Neuronal stem cell (in vitro differentiated cells): ENCODE results near the gene POLR2J.
"Not testable (repeated sequence)": the region's sequence is repeated elsewhere in the genome, so short reads cannot be mapped to it uniquely, and the experiment has no call there.

ENCODE experiments used
- DNase-seq: peaks from one replicate; pipeline ENCODE4 v3.0.0-alpha.2; 2013; ENCODE audit warnings: low spot score
- H2AFZ ChIP-seq: one replicate; pipeline ENCODE4 v1.6.1; 2013; ENCODE audit warnings: mild to moderate bottlenecking, low read length, inconsistent platforms
- H2AK5ac ChIP-seq: 2 replicates; pipeline ENCODE4 v1.6.1; 2013; ENCODE audit warnings: low read depth, mild to moderate bottlenecking, inconsistent platforms, low read length, moderate library complexity, mixed read lengths
- H2BK120ac ChIP-seq: 2 replicates; pipeline ENCODE4 v1.6.1; 2013; ENCODE audit warnings: low read depth, mild to moderate bottlenecking, inconsistent platforms, low read length, moderate library complexity, mixed read lengths
- H2BK12ac ChIP-seq: one replicate; pipeline ENCODE4 v1.6.1; 2013; ENCODE audit warnings: low read length, inconsistent platforms
- H2BK15ac ChIP-seq: 2 replicates; pipeline ENCODE4 v1.6.1; 2013; ENCODE audit warnings: mild to moderate bottlenecking, low read length, inconsistent platforms, mixed read lengths
- H2BK5ac ChIP-seq: one replicate; pipeline ENCODE4 v1.6.1; 2013; ENCODE audit warnings: inconsistent platforms, mild to moderate bottlenecking, low read length, moderate library complexity
- H3K14ac ChIP-seq: one replicate; pipeline ENCODE4 v1.6.1; 2013; ENCODE audit warnings: low read length, inconsistent platforms
- H3K18ac ChIP-seq: 2 replicates; pipeline ENCODE4 v1.6.1; 2013; ENCODE audit warnings: low read length, inconsistent platforms
- H3K23ac ChIP-seq: 2 replicates; pipeline ENCODE4 v1.6.1; 2013; ENCODE audit warnings: low read depth, mild to moderate bottlenecking, mixed read lengths, low read length, inconsistent platforms; ENCODE audit not compliant: poor library complexity
- H3K27ac ChIP-seq: replicated peaks from 3 replicates; pipeline ENCODE4 v1.5.1; 2013; ENCODE audit warnings: low read length, inconsistent platforms
- H3K27me3 ChIP-seq, 3 experiments: 2 replicates each; pipeline ENCODE4 v1.6.1; 2013; ENCODE audit warnings: low read length in 3 of 3, mild to moderate bottlenecking in 2 of 3, inconsistent platforms in 1 of 3, low read depth in 1 of 3, mixed read lengths in 1 of 3, moderate library complexity in 1 of 3; ENCODE audit not compliant: control insufficient read depth in 3 of 3, insufficient read depth in 3 of 3
- H3K36me3 ChIP-seq, 2 donors: replicated peaks in 1 of 2; 2 replicates each; pipeline ENCODE4 v1.6.1; 2013; ENCODE audit warnings: low read length in 2 of 2; ENCODE audit not compliant: control insufficient read depth in 2 of 2, insufficient read depth in 2 of 2
- H3K4ac ChIP-seq: 2 replicates; pipeline ENCODE4 v1.6.1; 2013; ENCODE audit warnings: inconsistent platforms, mild to moderate bottlenecking, low read length, moderate library complexity
- H3K4me1 ChIP-seq, 2 donors: 1 replicate in 1 of 2; 2 replicates in 1 of 2; pipeline ENCODE4 v1.6.1; 2013; ENCODE audit warnings: low read length in 2 of 2, low read depth in 1 of 2; ENCODE audit not compliant: control insufficient read depth in 2 of 2, insufficient read depth in 1 of 2
- H3K4me2 ChIP-seq: one replicate; pipeline ENCODE4 v1.6.1; 2013; ENCODE audit warnings: mild to moderate bottlenecking, low read length, inconsistent platforms; ENCODE audit not compliant: insufficient read depth, poor library complexity, severe bottlenecking
- H3K4me3 ChIP-seq, 2 donors: 2 replicates each; pipeline ENCODE4 v1.5.1; 2013; ENCODE audit warnings: low read length in 2 of 2, mild to moderate bottlenecking in 2 of 2, inconsistent platforms in 1 of 2, moderate library complexity in 1 of 2
- H3K79me1 ChIP-seq: one replicate; pipeline ENCODE4 v1.6.1; 2013; ENCODE audit warnings: low read depth, mild to moderate bottlenecking, inconsistent platforms, low read length, moderate library complexity
- H3K9ac ChIP-seq: one replicate; pipeline ENCODE4 v1.6.1; 2013; ENCODE audit warnings: mild to moderate bottlenecking, low read depth, low read length, inconsistent platforms; ENCODE audit not compliant: poor library complexity
- H3K9me3 ChIP-seq, 2 donors: replicated peaks in 1 of 2; 2 replicates each; pipeline versions ENCODE3 to v1.6.1; 2013; ENCODE audit warnings: low read length in 2 of 2, mild to moderate bottlenecking in 2 of 2, inconsistent platforms in 1 of 2, low read depth in 1 of 2, mixed read lengths in 1 of 2, moderate library complexity in 1 of 2; ENCODE audit not compliant: control insufficient read depth in 2 of 2, insufficient read depth in 1 of 2
- H4K8ac ChIP-seq: one replicate; pipeline ENCODE4 v1.6.1; 2013; ENCODE audit warnings: low read depth, mild to moderate bottlenecking, inconsistent platforms, low read length, moderate library complexity
- H4K91ac ChIP-seq: one replicate; pipeline ENCODE4 v1.6.1; 2013; ENCODE audit warnings: low read length, low read depth, mild to moderate bottlenecking, inconsistent platforms; ENCODE audit not compliant: poor library complexity
- WGBS, 2 donors: extraction: QIAGEN DNeasy Blood & Tissue Kit; methylation state at CpG; one replicate each; pipeline ENCODE4 v1.1.7; 2013; ENCODE audit warnings: missing lambda C conversion rate in 2 of 2, mixed read lengths in 1 of 2; ENCODE audit not compliant: insufficient read length in 2 of 2, insufficient replicate concordance in 1 of 2; ENCODE audit errors: extremely low coverage in 2 of 2; 5-methylcytosine and 5-hydroxymethylcytosine counted together

Gene POLR2J

GRCh38 chr7:102493220-102493935, 14.7 kb upstream of the POLR2J start:
- not testable (repeated sequence) for H3K27me3 ChIP-seq, H3K9ac ChIP-seq, H3K4ac ChIP-seq, H3K4me2 ChIP-seq, H3K23ac ChIP-seq, H2BK12ac ChIP-seq, H2BK15ac ChIP-seq, H3K9me3 ChIP-seq, H2BK120ac ChIP-seq, H2AFZ ChIP-seq, H3K27ac ChIP-seq, H2BK5ac ChIP-seq, H3K14ac ChIP-seq, H3K4me1 ChIP-seq, H3K79me1 ChIP-seq, H3K36me3 ChIP-seq, H3K18ac ChIP-seq, DNase-seq, H4K8ac ChIP-seq, H3K4me3 ChIP-seq, H4K91ac ChIP-seq, H2AK5ac ChIP-seq
- WGBS, 2 donors, result no CpG with 5 or more reads among the region's 33 CpGs

- WGBS, 2 donors, result no CpG with 5 or more reads among the region's 12 CpGs
- not testable (repeated sequence) for DNase-seq
These were observed 11.9 kb upstream of the POLR2J start for GRCh38 chr7:102490529-102491075.

GRCh38 chr7:102484317-102484716, 5.6 kb upstream of the POLR2J start:
- H4K91ac ChIP-seq, H2BK120ac ChIP-seq, H3K36me3 ChIP-seq, H3K4ac ChIP-seq, H3K4me1 ChIP-seq, H3K79me1 ChIP-seq, H3K23ac ChIP-seq, H3K18ac ChIP-seq, H3K4me3 ChIP-seq, H2BK5ac ChIP-seq, DNase-seq, H3K27me3 ChIP-seq, H2BK15ac ChIP-seq, H3K14ac ChIP-seq, H3K4me2 ChIP-seq, H3K9me3 ChIP-seq, H3K27ac ChIP-seq, H2AK5ac ChIP-seq, H2BK12ac ChIP-seq, H3K9ac ChIP-seq, H2AFZ ChIP-seq, H4K8ac ChIP-seq: not testable (repeated sequence)
- no CpG with 5 or more reads among the region's 5 CpGs for WGBS, 2 donors

More at GRCh38 chr7:102490529-102491075, 11.9 kb upstream of the POLR2J start:
- not testable (repeated sequence) for H2BK5ac ChIP-seq, H3K79me1 ChIP-seq, H3K9me3 ChIP-seq, H2BK12ac ChIP-seq, H2AK5ac ChIP-seq, H3K27ac ChIP-seq, H3K9ac ChIP-seq, H3K27me3 ChIP-seq, H3K4me2 ChIP-seq, H3K4me3 ChIP-seq, H4K91ac ChIP-seq, H3K14ac ChIP-seq, H4K8ac ChIP-seq, H3K4ac ChIP-seq, H3K36me3 ChIP-seq, H2AFZ ChIP-seq, H2BK120ac ChIP-seq, H3K4me1 ChIP-seq, H3K23ac ChIP-seq, H2BK15ac ChIP-seq, H3K18ac ChIP-seq

GRCh38 chr7:102481962-102482361, 3.2 kb upstream of the POLR2J start:
- H2BK15ac ChIP-seq, H4K8ac ChIP-seq, H2BK120ac ChIP-seq, H3K4me3 ChIP-seq, H3K4me2 ChIP-seq, H3K9me3 ChIP-seq, H3K18ac ChIP-seq, H2BK12ac ChIP-seq, H3K27me3 ChIP-seq, H3K79me1 ChIP-seq, H2AFZ ChIP-seq, H3K9ac ChIP-seq, H3K14ac ChIP-seq, H3K27ac ChIP-seq, H3K4me1 ChIP-seq, DNase-seq, H3K4ac ChIP-seq, H2BK5ac ChIP-seq, H3K36me3 ChIP-seq, H4K91ac ChIP-seq, H3K23ac ChIP-seq, H2AK5ac ChIP-seq: not testable (repeated sequence)
- WGBS, 2 donors, result no CpG with 5 or more reads among the region's 10 CpGs
